Measurements from ENCODE around the gene ETS1.
"Not testable (repeated sequence)": the region's sequence is repeated elsewhere in the genome, so short reads cannot be mapped to it uniquely, and the experiment has no call there.

GRCh38 chr11:128450425-128450824 is 136.9 kb downstream of the ETS1 start:
- TF ChIP-seq CTCF (IDR thresholded peaks at IDR 0.05 in 4 of 5, conservative IDR thresholded peaks at IDR 0.05 in 1 of 5); POLR2A (IDR thresholded peaks at IDR 0.05): not testable (repeated sequence)

Measured in gastrocnemius medialis (tissue), 4 donors.